ENCODE data around the gene OR52B6. TPM values are rescaled to one million over a fixed set of nuclear protein-coding genes. Genes with fewer than 3 reads are reported as not detected.
"Not testable (repeated sequence)": the region's sequence is repeated elsewhere in the genome, so short reads cannot be mapped to it uniquely, and the experiment has no call there.

The OR52B6 gene
- total RNA-seq, 2 donors from 2014 or later: not detected

DNA sequence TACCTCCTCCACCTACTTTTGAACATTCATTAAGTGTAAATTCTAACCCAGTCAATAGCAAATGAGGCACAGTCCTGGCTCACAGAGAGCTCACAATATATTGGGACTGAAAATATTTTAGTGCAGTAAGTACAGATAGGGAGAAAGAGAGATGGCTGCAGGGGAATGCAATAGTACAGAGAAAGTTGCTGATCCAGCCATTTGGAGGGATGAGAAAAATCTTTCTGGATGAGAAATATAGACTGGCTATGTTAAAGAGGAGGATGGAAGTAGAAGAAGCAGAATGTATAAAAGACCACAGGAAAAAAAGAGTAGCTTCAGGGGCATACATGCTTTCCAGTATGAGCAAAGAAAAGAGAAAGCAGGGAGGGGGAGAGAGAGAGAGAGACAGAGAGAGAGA lies 3.6 kb upstream of the OR52B6 start:
- Histone ChIP-seq H3K27me3 (no peaks in the 10 kb centered on the region), H3K4me3 (no peak overlapping the region), H3K4me1 (no peaks in the 10 kb centered on the region), H3K36me3 (replicated peaks in 1 of 2; ENCODE audit: insufficient read depth in 1 of 2, low read depth in 2 of 2) (no peaks in the 10 kb centered on the region), H3K9me3 (no peaks in the 10 kb centered on the region), H3K27ac (no peak overlapping the region)
- intact Hi-C loops (cut with DNase I): no loop called here
- no peak for TF ChIP-seq POLR2A (IDR thresholded peaks at IDR 0.05)
- TF ChIP-seq, protein P1, sequence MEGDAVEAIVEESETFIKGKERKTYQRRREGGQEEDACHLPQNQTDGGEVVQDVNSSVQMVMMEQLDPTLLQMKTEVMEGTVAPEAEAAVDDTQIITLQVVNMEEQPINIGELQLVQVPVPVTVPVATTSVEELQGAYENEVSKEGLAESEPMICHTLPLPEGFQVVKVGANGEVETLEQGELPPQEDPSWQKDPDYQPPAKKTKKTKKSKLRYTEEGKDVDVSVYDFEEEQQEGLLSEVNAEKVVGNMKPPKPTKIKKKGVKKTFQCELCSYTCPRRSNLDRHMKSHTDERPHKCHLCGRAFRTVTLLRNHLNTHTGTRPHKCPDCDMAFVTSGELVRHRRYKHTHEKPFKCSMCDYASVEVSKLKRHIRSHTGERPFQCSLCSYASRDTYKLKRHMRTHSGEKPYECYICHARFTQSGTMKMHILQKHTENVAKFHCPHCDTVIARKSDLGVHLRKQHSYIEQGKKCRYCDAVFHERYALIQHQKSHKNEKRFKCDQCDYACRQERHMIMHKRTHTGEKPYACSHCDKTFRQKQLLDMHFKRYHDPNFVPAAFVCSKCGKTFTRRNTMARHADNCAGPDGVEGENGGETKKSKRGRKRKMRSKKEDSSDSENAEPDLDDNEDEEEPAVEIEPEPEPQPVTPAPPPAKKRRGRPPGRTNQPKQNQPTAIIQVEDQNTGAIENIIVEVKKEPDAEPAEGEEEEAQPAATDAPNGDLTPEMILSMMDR (IDR thresholded peaks at IDR 0.05): no peak
- DNase-seq (no peak), ATAC-seq (no peak)

DNA sequence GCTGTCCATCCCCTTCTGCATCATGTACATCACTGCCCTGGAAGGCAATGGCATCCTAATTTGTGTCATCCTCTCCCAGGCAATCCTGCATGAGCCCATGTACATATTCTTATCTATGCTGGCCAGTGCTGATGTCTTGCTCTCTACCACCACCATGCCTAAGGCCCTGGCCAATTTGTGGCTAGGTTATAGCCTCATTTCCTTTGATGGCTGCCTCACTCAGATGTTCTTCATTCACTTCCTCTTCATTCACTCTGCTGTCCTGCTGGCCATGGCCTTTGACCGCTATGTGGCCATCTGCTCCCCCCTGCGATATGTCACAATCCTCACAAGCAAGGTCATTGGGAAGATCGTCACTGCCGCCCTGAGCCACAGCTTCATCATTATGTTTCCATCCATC lies 337 bp downstream of the OR52B6 start:
- no peak overlapping the region for H3K4me3 ChIP-seq
- DNase-seq (no peak), ATAC-seq (no peak)
- no peak overlapping the region for H3K27ac ChIP-seq
- no peaks in the 10 kb centered on the region for H3K36me3 ChIP-seq (replicated peaks in 1 of 2; ENCODE audit: insufficient read depth in 1 of 2, low read depth in 2 of 2)
- no peak for TF ChIP-seq POLR2A (IDR thresholded peaks at IDR 0.05)
- TF ChIP-seq, protein P1 (IDR thresholded peaks at IDR 0.05): no peak
- H3K27me3 ChIP-seq: no peaks in the 10 kb centered on the region
- intact Hi-C loops (cut with DNase I): no loop called here
- H3K9me3 ChIP-seq: no peaks in the 10 kb centered on the region
- WGBS, 2 donors: 74 to 85% methylated on average over 4 of the region's 4 CpGs
- no peaks in the 10 kb centered on the region for H3K4me1 ChIP-seq

DNA sequence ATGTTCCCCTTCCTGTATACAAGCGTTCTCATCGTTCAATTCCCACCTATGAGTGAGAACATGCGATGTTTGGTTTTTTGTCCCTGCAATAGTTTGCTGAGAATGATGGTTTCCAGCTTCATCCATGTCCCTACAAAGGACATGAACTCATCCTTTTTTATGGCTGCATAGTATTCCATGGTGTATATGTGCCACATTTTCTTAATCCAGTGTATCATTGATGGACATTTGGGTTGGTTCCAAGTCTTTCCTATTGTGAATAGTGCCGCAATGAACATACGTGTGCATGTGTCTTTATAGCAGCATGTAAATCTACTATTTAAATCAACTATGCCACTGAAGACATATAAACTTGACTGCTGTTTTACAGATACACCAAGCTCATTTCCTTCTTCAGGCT lies 3.8 kb downstream of the OR52B6 start:
- ATAC-seq; H3K4me1 ChIP-seq; H3K4me3 ChIP-seq; intact Hi-C loops (cut with DNase I); H3K36me3 ChIP-seq (replicated peaks in 1 of 2; ENCODE audit: insufficient read depth in 1 of 2, low read depth in 2 of 2); H3K27me3 ChIP-seq; H3K9me3 ChIP-seq; DNase-seq; H3K27ac ChIP-seq: not testable (repeated sequence)
- 86 to 88% methylated on average over 5 of the region's 5 CpGs for WGBS, 2 donors

- H3K4me3 ChIP-seq; intact Hi-C loops (cut with DNase I); H3K36me3 ChIP-seq (replicated peaks in 1 of 2; ENCODE audit: insufficient read depth in 1 of 2, low read depth in 2 of 2); ATAC-seq; DNase-seq; H3K27me3 ChIP-seq; H3K4me1 ChIP-seq; H3K27ac ChIP-seq; H3K9me3 ChIP-seq: not testable (repeated sequence)
- 95 to 100% methylated on average over 7 to 30 of the region's 31 CpGs for WGBS, 2 donors
Observed at GRCh38 chr11:5589906-5590305, 9.2 kb downstream of the OR52B6 start.

DNA sequence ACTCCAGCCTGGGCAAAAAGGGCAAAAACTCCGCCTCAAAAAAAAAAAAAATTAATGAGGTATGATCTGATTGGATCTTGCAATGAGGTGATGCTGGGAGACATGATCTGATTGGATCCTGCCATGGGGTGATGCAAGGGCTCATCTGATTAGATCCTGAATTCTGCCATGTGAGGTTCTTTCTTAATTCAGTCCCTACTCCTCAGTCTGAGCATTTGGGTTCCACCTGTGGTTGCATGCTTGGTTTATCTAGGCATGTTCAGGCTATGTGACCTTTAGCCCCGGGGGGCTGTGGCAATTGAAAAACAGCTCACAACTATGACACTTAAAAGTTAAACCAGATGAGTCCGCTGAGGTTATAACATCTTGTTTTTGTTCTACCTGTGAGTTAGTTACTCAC lies 10.9 kb downstream of the OR52B6 start:
- H3K27me3 ChIP-seq: no peaks in the 10 kb centered on the region
- H3K9me3 ChIP-seq: no peaks in the 10 kb centered on the region
- no peak overlapping the region for H3K27ac ChIP-seq
- DNase-seq: no peak
- no peak for ATAC-seq
- no peak overlapping the region for H3K4me3 ChIP-seq
- no peaks in the 10 kb centered on the region for H3K36me3 ChIP-seq (replicated peaks in 1 of 2; ENCODE audit: insufficient read depth in 1 of 2, low read depth in 2 of 2)
- WGBS, 2 donors: 50 to 91% methylated on average over 3 of the region's 3 CpGs
- no peak for TF ChIP-seq POLR2A (IDR thresholded peaks at IDR 0.05)
- TF ChIP-seq, protein P1 (IDR thresholded peaks at IDR 0.05): no peak
- intact Hi-C loops (cut with DNase I): no loop called here
- H3K4me1 ChIP-seq: peaks cover 5% of the 10 kb centered on the region

GRCh38 chr11:5592615-5593014 lies 11.9 kb downstream of the OR52B6 start:
- WGBS, 2 donors: 75 to 85% methylated on average over 5 of the region's 5 CpGs
- no peaks in the 10 kb centered on the region for H3K27me3 ChIP-seq
- no peak overlapping the region for H3K27ac ChIP-seq
- TF ChIP-seq POLR2A (IDR thresholded peaks at IDR 0.05): no peak
- TF ChIP-seq, protein P1 (IDR thresholded peaks at IDR 0.05): no peak
- DNase-seq (no peak), ATAC-seq (no peak)
- H3K4me1 ChIP-seq: peaks cover 11% of the 10 kb centered on the region
- intact Hi-C loops (cut with DNase I): no loop called here
- no peaks in the 10 kb centered on the region for H3K9me3 ChIP-seq
- H3K4me3 ChIP-seq: no peak overlapping the region
- no peaks in the 10 kb centered on the region for H3K36me3 ChIP-seq (replicated peaks in 1 of 2; ENCODE audit: insufficient read depth in 1 of 2, low read depth in 2 of 2)

Measured in body of pancreas (tissue), 4 donors.